COLO829 (cell line): Measurements from ENCODE around the gene HOXA4.
A peak's percentile ranks its signal among the peaks of the same experiment; 100 is the strongest.

Experiments used
- DNase-seq: peaks from one replicate; pipeline ENCODE4 v3.0.0; 2012; ENCODE audit warnings: low spot score

The HOXA4 gene

GRCh38 chr7:27169658-27170425 is 39.3 kb upstream of the HOXA4 start:
- no peak for DNase-seq

GRCh38 chr7:27168265-27168947 is 37.8 kb upstream of the HOXA4 start:
- no peak for DNase-seq

DNA sequence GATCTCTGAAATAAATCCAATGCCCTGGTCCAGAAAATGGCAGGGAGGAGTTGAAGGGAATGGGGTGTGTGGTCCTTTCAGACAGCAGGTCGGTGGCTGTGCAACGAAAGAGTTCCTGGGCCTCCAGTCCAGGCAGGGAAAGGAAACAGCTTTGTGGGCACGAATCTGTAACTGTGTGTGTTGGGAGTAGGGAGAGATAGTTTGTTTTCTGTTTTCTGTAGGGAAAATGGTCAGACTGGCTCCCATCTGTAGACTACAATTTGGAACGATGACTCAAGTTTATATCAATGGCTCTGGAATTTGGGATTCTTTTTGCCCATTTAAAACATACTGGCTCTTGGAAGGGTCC is 37.3 kb upstream of the HOXA4 start:
- DNase-seq: no peak

- DNase-seq: no peak
These were observed 36.3 kb upstream of the HOXA4 start for GRCh38 chr7:27166531-27167505.

- no peak for DNase-seq
These were observed 35.5 kb upstream of the HOXA4 start for GRCh38 chr7:27165996-27166530.

DNA sequence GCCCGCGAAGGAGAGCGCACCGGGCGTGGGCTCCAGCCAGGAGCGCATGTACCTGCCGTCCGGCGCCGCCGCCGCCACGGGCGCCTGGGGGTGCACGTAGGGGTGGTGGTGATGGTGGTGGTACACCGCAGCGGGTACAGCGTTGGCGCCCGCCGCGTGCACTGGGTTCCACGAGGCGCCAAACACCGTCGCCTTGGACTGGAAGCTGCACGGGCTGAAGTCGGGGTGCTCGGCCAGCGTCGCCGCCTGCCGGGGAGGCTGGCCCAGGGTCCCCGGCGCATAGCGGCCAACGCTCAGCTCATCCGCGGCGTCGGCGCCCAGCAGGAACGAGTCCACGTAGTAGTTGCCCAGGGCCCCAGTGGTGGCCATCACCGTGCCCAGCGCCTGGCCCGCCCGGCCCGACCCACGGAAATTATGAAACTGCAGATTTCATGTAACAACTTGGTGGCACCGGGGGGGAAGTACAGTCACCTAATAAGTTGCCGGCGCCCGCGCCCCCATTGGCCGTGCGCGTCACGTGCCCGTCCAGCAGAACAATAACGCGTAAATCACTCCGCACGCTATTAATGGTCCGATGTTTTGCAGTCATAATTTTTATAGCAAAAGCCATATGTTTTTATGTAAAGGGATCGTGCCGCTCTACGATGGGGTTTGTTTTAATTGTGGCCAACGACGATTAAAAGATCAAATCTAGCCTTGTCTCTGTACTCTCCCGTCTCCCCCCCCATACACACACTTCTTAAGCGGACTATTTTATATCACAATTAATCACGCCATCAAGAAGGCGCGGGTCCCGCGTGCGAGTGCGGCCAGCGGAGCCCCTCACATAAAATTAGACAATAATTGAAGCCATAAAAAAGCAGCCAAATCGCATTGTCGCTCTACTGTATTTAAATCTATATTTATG is 34.8 kb upstream of the HOXA4 start, which contains the start of gene HOXA9:
TSS of gene HOXA9 (minus strand) at position 449 of the 907 bp plus-strand sequence. CDS start at position 369, 80 bp downstream.
- no peak for DNase-seq

GRCh38 chr7:27164367-27165088 is 34.0 kb upstream of the HOXA4 start:
- no peak for DNase-seq

- DNase-seq: no peak
These were observed 33.4 kb upstream of the HOXA4 start for GRCh38 chr7:27164045-27164366.

DNA sequence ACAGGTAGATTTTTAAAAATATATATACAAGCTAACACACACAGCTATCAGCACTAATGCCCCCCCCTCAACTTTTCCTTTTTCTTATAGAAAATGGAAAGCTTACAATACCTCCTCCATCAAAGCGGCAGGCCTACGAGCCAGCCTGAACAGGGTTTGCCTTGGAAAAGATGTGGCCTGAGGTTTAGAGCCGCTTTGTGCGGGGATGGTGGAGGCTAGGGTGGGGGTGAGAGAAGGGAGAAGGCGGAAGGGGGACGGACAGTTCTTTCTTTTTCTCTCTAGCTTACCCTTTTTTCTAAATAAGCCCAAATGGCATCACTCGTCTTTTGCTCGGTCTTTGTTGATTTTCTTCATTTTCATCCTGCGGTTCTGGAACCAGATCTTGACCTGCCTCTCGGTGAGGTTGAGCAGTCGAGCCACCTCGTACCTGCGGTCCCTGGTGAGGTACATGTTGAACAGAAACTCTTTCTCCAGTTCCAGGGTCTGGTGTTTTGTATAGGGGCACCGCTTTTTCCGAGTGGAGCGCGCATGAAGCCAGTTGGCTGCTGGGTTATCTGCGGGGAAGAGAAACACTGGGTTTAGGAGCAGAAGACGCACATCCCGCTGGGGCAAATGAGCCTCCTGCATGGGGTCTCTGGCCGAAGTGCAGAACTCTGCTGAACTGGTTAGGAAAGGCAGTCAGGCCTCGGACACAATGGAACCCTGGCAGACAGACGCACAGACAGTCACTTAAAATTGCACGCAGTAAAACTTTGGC is 32.9 kb upstream of the HOXA4 start:
- DNase-seq: no peak

GRCh38 chr7:27162561-27163287 is 32.2 kb upstream of the HOXA4 start:
- no peak for DNase-seq

DNA sequence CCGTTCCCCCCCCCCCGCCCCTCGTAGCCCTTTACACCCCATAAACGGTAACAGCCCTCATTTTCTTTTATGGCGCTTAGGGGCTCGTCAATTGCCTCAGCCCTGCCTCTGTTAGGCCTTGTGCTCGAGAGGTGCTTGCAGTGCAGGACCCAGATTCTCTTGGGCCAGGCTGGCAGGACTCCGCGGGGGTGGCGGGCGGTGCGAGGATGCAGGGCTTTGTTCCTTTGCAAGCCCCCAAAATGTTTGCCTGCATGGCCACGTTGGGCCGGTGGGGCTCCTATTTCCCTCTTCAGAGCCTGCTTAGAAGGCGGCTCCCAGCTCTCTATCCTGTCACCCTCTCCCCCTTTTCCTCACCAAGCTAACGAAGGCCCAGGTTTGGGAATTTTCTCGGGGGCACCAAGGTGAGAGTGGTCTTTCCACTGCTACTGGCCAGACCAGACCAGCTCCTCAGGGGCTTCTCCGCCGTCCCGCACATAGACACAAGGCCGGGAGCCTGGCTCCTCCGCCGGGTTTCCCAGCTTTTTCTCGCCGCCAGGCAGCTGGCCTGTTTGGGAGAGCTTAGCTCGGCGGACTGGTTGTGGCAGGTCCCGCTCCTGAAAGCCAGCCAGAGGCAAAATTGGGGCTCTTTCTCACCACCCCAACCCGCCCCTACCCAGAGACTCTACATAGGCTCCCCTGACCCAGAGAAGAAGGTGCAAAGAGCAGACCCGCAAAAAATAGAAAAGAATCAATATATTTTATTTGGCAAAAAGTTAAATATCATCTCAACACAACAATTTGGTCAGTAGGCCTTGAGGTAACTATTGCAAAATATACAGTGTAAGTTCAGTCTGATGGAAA is 31.4 kb upstream of the HOXA4 start:
- no peak for DNase-seq

DNA sequence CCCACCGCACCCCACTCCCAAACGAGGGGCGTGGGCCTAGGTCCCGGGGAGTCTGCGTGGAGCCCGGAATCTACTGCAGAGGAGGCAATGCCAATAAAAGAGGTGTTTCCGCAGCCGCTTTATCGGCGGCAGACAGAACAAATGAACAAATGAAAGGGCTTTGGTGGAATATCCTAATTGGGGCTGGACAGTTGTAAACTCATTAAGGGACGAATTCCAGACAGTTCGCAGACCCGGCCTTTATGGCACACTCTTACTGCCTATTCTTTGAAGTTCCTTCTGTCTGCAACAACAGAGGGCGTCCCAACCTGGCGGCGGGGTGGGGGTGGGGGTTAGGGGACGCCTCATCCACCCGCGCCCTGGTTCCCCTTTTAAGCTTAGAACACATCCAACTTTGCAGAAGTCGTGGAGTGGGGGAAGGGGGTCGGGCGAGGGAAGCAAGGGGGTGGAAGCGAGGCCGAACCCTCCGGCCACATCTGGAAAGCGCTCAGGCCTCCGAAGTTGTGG is 30.7 kb upstream of the HOXA4 start:
- no peak for DNase-seq

GRCh38 chr7:27160546-27161213 is 30.1 kb upstream of the HOXA4 start:
- peak; percentile 81 for DNase-seq

GRCh38 chr7:27160145-27160545 is 29.6 kb upstream of the HOXA4 start:
- DNase-seq: no peak

DNA sequence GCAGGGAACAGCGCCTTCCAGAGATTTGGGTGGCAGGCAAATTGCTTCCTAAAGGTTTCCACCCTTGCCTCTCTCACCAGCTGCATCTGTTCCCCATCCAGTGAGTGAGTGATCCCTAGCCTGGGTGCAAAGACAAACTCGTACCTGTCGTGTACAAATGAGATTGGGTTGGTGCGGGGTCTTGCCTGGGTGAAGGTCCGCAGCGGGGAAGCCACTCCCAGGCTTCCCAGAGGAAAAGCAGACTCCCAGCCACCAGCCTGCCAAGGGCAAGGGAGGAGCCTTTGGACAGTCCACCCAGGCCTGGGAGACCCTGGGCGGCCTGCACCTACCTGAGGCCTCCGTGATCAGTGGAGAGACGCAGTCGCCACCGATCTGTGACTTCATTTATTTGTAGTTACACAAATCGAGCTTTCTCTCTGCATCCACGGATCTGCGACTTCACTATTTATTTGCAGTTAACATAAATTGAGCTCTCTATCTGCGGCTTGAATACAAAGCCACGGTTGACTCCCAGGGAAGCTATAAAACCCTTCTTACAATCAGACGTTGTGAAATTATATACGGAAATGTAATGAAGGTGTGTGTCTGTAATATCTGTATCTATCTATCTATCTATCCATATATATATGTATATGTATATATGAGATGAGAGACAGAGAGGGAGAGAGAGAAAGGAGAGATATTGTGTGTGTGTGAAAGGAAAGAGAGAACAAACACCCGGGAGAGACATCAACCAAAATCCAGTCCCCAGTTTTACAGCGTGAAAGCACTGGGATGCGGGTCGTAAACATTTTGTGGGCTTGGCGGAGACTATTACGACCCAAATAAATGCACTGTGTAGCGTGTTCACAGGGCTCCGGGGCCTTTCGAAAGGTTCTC is 28.9 kb upstream of the HOXA4 start:
- DNase-seq: no peak
